ENCODE data around the gene MOB2.

MOB2 gene

DNA sequence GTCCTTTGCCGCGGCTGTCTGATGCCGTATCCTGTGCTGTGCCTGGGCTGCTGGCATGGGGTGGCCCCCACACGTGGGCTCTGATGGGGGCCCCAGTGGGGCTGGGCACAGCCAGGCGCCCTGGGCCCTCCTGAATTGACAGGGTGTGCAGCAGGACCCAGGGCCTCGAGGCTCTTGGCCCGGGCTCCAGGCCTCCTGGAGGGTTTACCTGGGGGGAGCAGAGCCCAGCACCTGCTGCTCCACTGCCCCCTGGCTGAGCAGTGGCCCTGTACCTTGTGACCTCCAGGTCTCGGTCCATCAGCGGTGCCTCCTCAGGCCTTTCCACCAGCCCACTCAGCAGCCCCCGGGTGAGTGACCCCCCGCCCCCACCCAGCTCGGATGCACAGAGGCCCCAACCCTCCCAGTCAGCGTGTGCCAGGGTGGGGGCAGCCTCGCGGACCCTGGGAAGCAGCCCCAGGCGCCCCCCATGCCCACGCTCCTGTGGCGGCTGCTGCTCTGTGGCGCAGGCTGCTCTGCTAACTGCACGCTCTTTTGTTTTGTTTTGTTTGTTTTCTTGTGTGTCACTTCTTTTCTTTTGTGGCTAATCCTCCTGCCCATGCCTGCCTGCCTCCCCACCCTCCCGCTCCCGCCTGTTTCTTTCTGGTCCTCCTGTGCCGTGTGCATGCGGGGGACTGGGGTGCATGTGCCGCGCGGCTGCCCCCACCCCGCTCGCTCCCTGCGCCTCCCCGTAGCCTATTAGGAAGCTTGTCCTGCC, 36.9 kb downstream of the MOB2 start:
- no peaks in the 10 kb centered on the region for H3K79me2 ChIP-seq (ENCODE audit: insufficient read depth, low read length)
- TF ChIP-seq EZH2 (IDR thresholded peaks at IDR 0.05; ENCODE audit: borderline replicate concordance, low read depth, low read length, severe bottlenecking) = no peak
- TF ChIP-seq, protein P1, sequence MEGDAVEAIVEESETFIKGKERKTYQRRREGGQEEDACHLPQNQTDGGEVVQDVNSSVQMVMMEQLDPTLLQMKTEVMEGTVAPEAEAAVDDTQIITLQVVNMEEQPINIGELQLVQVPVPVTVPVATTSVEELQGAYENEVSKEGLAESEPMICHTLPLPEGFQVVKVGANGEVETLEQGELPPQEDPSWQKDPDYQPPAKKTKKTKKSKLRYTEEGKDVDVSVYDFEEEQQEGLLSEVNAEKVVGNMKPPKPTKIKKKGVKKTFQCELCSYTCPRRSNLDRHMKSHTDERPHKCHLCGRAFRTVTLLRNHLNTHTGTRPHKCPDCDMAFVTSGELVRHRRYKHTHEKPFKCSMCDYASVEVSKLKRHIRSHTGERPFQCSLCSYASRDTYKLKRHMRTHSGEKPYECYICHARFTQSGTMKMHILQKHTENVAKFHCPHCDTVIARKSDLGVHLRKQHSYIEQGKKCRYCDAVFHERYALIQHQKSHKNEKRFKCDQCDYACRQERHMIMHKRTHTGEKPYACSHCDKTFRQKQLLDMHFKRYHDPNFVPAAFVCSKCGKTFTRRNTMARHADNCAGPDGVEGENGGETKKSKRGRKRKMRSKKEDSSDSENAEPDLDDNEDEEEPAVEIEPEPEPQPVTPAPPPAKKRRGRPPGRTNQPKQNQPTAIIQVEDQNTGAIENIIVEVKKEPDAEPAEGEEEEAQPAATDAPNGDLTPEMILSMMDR (IDR thresholded peaks at IDR 0.05; ENCODE audit: borderline replicate concordance, extremely low read depth, low read length, poor library complexity, severe bottlenecking) = no peak
- H3K27ac ChIP-seq (ENCODE audit: low read length) = no peak overlapping the region
- H3K36me3 ChIP-seq (ENCODE audit: insufficient read depth, low read length) = no peaks in the 10 kb centered on the region
- no peaks in the 10 kb centered on the region for H3K9me3 ChIP-seq (ENCODE audit: insufficient read depth, low read length, severe bottlenecking)
- no peak overlapping the region for H3K9ac ChIP-seq (ENCODE audit: low read depth, low read length)
- H3K4me1 ChIP-seq (ENCODE audit: insufficient read depth, low read length) = no peaks in the 10 kb centered on the region
- H2AFZ ChIP-seq (ENCODE audit: low read depth, low read length) = no peak overlapping the region
- no peak overlapping the region for H3K4me2 ChIP-seq (ENCODE audit: insufficient read depth, low read length)
- DNase-seq (no peak), ATAC-seq (ENCODE audit: insufficient read depth, low read depth) (no peak)
- H4K20me1 ChIP-seq (ENCODE audit: insufficient read depth, low read length) = peaks cover 28% of the 10 kb centered on the region; the same call in 1 of the 2 replicates
- no peak overlapping the region for H3K4me3 ChIP-seq (ENCODE audit: low read depth in 1 of 2, low read length in 2 of 2)
- no peaks in the 10 kb centered on the region for H3K27me3 ChIP-seq (ENCODE audit: insufficient read depth, low read length, poor library complexity)

DNA sequence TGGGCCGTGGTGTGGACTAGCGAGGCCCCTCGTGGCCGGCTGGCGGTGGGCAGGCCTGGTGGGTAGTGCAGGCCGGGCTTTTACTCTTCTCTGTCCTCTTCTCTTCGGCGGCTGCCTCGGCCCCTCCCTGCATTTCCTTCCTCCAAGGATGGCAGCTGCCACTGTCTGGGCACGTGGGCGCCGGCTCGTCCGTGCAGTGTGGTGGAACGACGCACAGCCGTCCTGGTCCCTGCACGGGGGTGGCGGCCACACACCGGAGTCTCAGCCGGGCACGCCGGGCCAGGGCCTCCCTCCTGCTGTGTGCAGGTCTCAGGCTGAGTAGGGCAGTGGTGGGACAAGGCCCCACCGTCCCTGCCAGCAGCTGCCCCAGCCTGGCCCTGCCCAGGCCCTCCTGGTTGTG, 37.7 kb downstream of the MOB2 start:
- no peak overlapping the region for H3K4me3 ChIP-seq (ENCODE audit: low read depth in 1 of 2, low read length in 2 of 2)
- peaks cover 21% of the 10 kb centered on the region for H4K20me1 ChIP-seq (ENCODE audit: insufficient read depth, low read length)
- H3K4me2 ChIP-seq (ENCODE audit: insufficient read depth, low read length) = no peak overlapping the region
- H3K27ac ChIP-seq (ENCODE audit: low read length) = no peak overlapping the region
- H3K9me3 ChIP-seq (ENCODE audit: insufficient read depth, low read length, severe bottlenecking) = no peaks in the 10 kb centered on the region
- H2AFZ ChIP-seq (ENCODE audit: low read depth, low read length) = no peak overlapping the region
- no peaks in the 10 kb centered on the region for H3K27me3 ChIP-seq (ENCODE audit: insufficient read depth, low read length, poor library complexity)
- H3K9ac ChIP-seq (ENCODE audit: low read depth, low read length) = no peak overlapping the region
- no peaks in the 10 kb centered on the region for H3K36me3 ChIP-seq (ENCODE audit: insufficient read depth, low read length)
- TF ChIP-seq, protein P1 (IDR thresholded peaks at IDR 0.05; ENCODE audit: borderline replicate concordance, extremely low read depth, low read length, poor library complexity, severe bottlenecking) = no peak
- no peak for TF ChIP-seq EZH2 (IDR thresholded peaks at IDR 0.05; ENCODE audit: borderline replicate concordance, low read depth, low read length, severe bottlenecking)
- no peaks in the 10 kb centered on the region for H3K4me1 ChIP-seq (ENCODE audit: insufficient read depth, low read length)
- H3K79me2 ChIP-seq (ENCODE audit: insufficient read depth, low read length) = no peaks in the 10 kb centered on the region
- DNase-seq (no peak), ATAC-seq (ENCODE audit: insufficient read depth, low read depth) (no peak)

DNA sequence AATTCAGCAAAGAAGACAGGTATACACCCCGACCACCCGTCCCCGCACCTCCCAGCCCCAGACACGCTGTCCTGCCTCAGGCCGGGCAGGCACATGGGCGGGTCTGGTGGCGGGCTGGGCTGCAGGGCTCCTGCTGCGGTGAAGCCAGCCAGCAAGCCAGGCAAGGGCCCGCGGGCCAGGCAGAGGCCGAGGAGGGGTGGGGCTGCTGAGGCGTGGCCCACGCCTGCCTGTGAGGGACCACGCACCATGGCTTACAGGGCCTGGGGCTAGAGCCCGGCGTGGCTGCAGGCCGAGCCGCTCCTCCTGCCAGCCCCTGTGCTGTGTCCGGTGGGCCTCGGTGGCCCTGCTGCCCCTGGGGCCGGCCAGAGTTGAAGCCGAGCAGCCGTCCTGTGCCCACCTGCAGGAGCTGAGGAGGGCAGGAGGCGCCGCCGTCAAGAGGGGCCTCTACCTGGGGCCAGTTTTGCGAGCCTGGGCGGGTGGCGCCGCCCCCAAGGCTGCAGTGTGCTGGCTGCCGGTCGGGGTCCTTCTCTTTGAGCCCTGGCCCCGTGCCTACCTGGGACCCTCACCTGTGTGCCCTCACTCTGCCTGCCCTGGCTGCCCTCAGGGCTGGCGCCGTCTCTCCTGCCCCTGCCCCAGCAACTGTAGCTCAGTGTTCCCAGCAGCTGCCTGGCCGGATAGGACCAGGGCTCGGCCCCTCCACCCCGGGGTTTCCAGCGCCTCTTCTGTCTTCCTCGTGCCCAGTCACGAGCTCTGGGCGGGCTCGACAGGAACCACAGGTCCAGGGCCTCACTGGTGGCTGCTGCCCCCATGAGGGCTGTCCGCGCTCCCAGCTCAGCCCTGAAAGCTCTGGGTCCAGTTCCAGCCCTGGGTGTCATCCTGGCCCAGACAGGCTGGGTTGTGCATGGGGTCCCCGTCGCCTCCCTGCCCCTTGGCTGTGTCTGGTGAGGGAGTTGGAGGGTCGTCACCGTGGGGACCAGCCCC, 38.4 kb downstream of the MOB2 start:
- H3K27me3 ChIP-seq (ENCODE audit: insufficient read depth, low read length, poor library complexity) = no peaks in the 10 kb centered on the region
- H3K4me2 ChIP-seq (ENCODE audit: insufficient read depth, low read length) = no peak overlapping the region
- no peaks in the 10 kb centered on the region for H3K4me1 ChIP-seq (ENCODE audit: insufficient read depth, low read length)
- H3K4me3 ChIP-seq (ENCODE audit: low read depth in 1 of 2, low read length in 2 of 2) = no peak overlapping the region
- H3K79me2 ChIP-seq (ENCODE audit: insufficient read depth, low read length) = no peaks in the 10 kb centered on the region
- H2AFZ ChIP-seq (ENCODE audit: low read depth, low read length) = no peak overlapping the region
- H3K27ac ChIP-seq (ENCODE audit: low read length) = no peak overlapping the region
- ATAC-seq (ENCODE audit: insufficient read depth, low read depth) (no peak), DNase-seq (no peak)
- no peak for TF ChIP-seq EZH2 (IDR thresholded peaks at IDR 0.05; ENCODE audit: borderline replicate concordance, low read depth, low read length, severe bottlenecking)
- TF ChIP-seq, protein P1 (IDR thresholded peaks at IDR 0.05; ENCODE audit: borderline replicate concordance, extremely low read depth, low read length, poor library complexity, severe bottlenecking) = no peak
- peaks cover 18% of the 10 kb centered on the region for H4K20me1 ChIP-seq (ENCODE audit: insufficient read depth, low read length)
- no peaks in the 10 kb centered on the region for H3K9me3 ChIP-seq (ENCODE audit: insufficient read depth, low read length, severe bottlenecking)
- no peaks in the 10 kb centered on the region for H3K36me3 ChIP-seq (ENCODE audit: insufficient read depth, low read length)
- no peak overlapping the region for H3K9ac ChIP-seq (ENCODE audit: low read depth, low read length)

Data from DND-41 (cell line).